Lower leg skin (tissue), 3 donors: ENCODE data around the gene ATP5ME.

Experiments
- POLR2A ChIP-seq, 2 donors: fragments of 450-650 bp; IDR thresholded peaks; one replicate each; pipeline ENCODE4 v1.6.1; 2016 to 2017; ENCODE audit warnings: antibody characterized with exemption in 2 of 2, mild to moderate bottlenecking in 1 of 2, moderate library complexity in 1 of 2
- TF ChIP-seq, protein P1 (sequence below), 3 donors: fragments of 450-650 bp; IDR thresholded peaks; one replicate each; pipeline ENCODE4 v1.5.1; 2016; ENCODE audit warnings: antibody characterized with exemption in 3 of 3, mild to moderate bottlenecking in 3 of 3, moderate library complexity in 2 of 3

DNA sequence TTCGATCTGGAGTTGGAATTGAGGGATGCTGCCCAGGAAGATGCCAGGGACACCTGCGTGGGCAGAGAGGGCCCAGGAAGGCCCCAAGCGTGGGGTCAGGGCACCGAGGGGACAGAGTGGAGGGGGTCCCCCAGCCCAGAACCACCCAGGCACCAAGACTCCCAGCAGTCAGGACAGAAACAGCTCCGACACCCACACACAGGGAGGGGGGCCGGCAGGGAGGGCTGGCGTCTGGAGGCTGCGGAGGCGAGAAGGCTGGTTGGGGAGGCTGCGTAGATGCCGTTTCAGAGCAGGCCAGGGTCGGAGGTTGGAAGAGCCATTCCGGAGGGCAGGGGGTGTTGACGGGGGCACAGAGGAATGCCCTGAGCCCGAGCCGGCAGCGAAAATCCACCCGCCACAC, 23.6 kb downstream of the ATP5ME start:
- TF ChIP-seq, protein P1, sequence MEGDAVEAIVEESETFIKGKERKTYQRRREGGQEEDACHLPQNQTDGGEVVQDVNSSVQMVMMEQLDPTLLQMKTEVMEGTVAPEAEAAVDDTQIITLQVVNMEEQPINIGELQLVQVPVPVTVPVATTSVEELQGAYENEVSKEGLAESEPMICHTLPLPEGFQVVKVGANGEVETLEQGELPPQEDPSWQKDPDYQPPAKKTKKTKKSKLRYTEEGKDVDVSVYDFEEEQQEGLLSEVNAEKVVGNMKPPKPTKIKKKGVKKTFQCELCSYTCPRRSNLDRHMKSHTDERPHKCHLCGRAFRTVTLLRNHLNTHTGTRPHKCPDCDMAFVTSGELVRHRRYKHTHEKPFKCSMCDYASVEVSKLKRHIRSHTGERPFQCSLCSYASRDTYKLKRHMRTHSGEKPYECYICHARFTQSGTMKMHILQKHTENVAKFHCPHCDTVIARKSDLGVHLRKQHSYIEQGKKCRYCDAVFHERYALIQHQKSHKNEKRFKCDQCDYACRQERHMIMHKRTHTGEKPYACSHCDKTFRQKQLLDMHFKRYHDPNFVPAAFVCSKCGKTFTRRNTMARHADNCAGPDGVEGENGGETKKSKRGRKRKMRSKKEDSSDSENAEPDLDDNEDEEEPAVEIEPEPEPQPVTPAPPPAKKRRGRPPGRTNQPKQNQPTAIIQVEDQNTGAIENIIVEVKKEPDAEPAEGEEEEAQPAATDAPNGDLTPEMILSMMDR (IDR thresholded peaks at IDR 0.05) = no peak
- TF ChIP-seq POLR2A (IDR thresholded peaks at IDR 0.05) = no peak
